Liver (tissue), 3 donors: ENCODE results near the gene RAB5IF.

Source experiments
- ATF3 ChIP-seq: IDR thresholded peaks from 2 replicates; pipeline ENCODE4 v1.6.1; 2016; ENCODE audit warnings: antibody characterized with exemption
- EGR1 ChIP-seq, 2 donors: IDR thresholded peaks; 2 replicates each; pipeline ENCODE4 v1.6.1; 2016 to 2018; ENCODE audit warnings: antibody characterized with exemption in 2 of 2, low read depth in 2 of 2
- HNF4A ChIP-seq, 2 donors: conservative IDR thresholded peaks; 2 replicates each; pipeline ENCODE4 v1.6.1; 2016; ENCODE audit warnings: antibody characterized with exemption in 2 of 2, mild to moderate bottlenecking in 2 of 2
- HNF4G ChIP-seq: IDR thresholded peaks from 2 replicates; pipeline ENCODE4 v1.6.1; 2016; ENCODE audit warnings: antibody characterized with exemption
- JUND ChIP-seq, 2 donors: IDR thresholded peaks; 2 replicates each; pipeline ENCODE4 v1.6.1; 2016; ENCODE audit warnings: antibody characterized with exemption in 2 of 2
- RAD21 ChIP-seq, 2 donors: IDR thresholded peaks; 2 replicates each; pipeline ENCODE4 v1.6.1; 2016; ENCODE audit warnings: antibody characterized with exemption in 2 of 2, mild to moderate bottlenecking in 2 of 2
- TAF1 ChIP-seq: conservative IDR thresholded peaks from 2 replicates; pipeline ENCODE4 v1.6.1; 2016; ENCODE audit warnings: antibody characterized with exemption, mild to moderate bottlenecking
- YY1 ChIP-seq: IDR thresholded peaks from 2 replicates; pipeline ENCODE4 v1.6.1; 2016; ENCODE audit warnings: antibody characterized with exemption, mild to moderate bottlenecking
- TF ChIP-seq, protein P1 (sequence below): fragments of 150-350 bp; IDR thresholded peaks from 2 replicates; pipeline ENCODE4 v1.5.1; 2017; ENCODE audit warnings: improper control_type of control experiment, low read depth, low read length; ENCODE audit not compliant: missing input control
- TF ChIP-seq, protein P2 (sequence below): IDR thresholded peaks from 2 replicates; pipeline ENCODE4 v1.6.1; 2016; ENCODE audit warnings: antibody characterized with exemption, mild to moderate bottlenecking
- donor health status: healthy.
- donor health status: healthy.

DNA sequence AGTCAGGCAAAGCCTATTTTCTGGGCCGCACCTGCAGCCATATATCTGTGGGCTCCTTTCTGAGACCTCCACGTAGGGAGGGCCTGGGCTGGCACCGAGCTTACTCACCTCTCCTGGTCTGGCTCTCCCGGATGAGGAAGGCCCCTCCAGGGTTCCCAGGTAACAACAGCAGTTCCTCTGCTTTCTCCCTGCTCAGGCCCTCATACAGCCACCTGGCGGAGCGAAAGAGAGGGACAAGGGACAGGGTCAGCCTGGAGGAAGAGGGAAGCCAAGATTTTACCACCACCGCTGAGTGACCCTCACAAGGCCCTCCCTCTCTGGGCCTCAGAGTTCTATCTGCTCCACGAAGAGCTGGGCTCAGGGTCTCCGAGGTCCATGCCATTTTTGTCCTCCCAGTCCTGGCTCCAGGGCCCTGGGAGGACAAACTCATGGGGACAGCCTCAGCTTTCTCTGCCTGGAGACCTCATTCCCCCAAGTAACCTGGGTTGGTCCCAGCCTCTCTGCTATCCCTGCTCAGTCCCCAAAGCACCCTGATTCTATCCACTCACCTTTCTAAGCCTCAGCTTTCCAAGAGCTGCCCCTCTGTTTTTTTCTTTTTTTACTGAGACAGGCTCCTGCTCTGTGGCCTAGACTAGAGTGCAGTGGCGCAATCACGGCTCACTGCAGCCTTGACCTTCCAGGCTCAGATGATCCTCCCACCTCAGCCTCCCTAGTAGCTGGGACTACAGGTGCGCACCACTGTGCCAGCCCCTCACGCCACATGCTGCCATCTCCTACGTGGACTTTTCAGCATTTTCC is 27.1 kb downstream of the RAB5IF start:
- TF ChIP-seq, protein P1, sequence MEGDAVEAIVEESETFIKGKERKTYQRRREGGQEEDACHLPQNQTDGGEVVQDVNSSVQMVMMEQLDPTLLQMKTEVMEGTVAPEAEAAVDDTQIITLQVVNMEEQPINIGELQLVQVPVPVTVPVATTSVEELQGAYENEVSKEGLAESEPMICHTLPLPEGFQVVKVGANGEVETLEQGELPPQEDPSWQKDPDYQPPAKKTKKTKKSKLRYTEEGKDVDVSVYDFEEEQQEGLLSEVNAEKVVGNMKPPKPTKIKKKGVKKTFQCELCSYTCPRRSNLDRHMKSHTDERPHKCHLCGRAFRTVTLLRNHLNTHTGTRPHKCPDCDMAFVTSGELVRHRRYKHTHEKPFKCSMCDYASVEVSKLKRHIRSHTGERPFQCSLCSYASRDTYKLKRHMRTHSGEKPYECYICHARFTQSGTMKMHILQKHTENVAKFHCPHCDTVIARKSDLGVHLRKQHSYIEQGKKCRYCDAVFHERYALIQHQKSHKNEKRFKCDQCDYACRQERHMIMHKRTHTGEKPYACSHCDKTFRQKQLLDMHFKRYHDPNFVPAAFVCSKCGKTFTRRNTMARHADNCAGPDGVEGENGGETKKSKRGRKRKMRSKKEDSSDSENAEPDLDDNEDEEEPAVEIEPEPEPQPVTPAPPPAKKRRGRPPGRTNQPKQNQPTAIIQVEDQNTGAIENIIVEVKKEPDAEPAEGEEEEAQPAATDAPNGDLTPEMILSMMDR: no peak
- TF ChIP-seq HNF4A (conservative IDR thresholded peaks at IDR 0.05) (no peak), RAD21 (IDR thresholded peaks at IDR 0.05) (no peak), JUND (IDR thresholded peaks at IDR 0.05) (no peak), YY1 (no peak), HNF4G (no peak), EGR1 (IDR thresholded peaks at IDR 0.05; ENCODE audit: low read depth in 2 of 2) (no peak), TAF1 (no peak), ATF3 (no peak)
- TF ChIP-seq, protein P2, sequence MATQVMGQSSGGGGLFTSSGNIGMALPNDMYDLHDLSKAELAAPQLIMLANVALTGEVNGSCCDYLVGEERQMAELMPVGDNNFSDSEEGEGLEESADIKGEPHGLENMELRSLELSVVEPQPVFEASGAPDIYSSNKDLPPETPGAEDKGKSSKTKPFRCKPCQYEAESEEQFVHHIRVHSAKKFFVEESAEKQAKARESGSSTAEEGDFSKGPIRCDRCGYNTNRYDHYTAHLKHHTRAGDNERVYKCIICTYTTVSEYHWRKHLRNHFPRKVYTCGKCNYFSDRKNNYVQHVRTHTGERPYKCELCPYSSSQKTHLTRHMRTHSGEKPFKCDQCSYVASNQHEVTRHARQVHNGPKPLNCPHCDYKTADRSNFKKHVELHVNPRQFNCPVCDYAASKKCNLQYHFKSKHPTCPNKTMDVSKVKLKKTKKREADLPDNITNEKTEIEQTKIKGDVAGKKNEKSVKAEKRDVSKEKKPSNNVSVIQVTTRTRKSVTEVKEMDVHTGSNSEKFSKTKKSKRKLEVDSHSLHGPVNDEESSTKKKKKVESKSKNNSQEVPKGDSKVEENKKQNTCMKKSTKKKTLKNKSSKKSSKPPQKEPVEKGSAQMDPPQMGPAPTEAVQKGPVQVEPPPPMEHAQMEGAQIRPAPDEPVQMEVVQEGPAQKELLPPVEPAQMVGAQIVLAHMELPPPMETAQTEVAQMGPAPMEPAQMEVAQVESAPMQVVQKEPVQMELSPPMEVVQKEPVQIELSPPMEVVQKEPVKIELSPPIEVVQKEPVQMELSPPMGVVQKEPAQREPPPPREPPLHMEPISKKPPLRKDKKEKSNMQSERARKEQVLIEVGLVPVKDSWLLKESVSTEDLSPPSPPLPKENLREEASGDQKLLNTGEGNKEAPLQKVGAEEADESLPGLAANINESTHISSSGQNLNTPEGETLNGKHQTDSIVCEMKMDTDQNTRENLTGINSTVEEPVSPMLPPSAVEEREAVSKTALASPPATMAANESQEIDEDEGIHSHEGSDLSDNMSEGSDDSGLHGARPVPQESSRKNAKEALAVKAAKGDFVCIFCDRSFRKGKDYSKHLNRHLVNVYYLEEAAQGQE: no peak
